ENCODE data around the gene WNT9B.

Gene WNT9B

GRCh38 chr17:46925185-46925868 is 73.9 kb downstream of the WNT9B start:
- no peak for DNase-seq (ENCODE audit: low spot score)
- no peak for TF ChIP-seq CTCF (IDR thresholded peaks at IDR 0.05; ENCODE audit: extremely low read depth, missing control alignments)

GRCh38 chr17:46928467-46929261 is 77.3 kb downstream of the WNT9B start:
- TF ChIP-seq CTCF (IDR thresholded peaks at IDR 0.05; ENCODE audit: extremely low read depth, missing control alignments) = no peak
- DNase-seq (ENCODE audit: low spot score) = no peak

- DNase-seq (ENCODE audit: low spot score) = no peak
- TF ChIP-seq CTCF (IDR thresholded peaks at IDR 0.05; ENCODE audit: extremely low read depth, missing control alignments) = no peak
These were observed 78.0 kb downstream of the WNT9B start for GRCh38 chr17:46929413-46929812.

- DNase-seq (ENCODE audit: low spot score) = no peak
- TF ChIP-seq CTCF (IDR thresholded peaks at IDR 0.05; ENCODE audit: extremely low read depth, missing control alignments) = no peak
These were observed 78.7 kb downstream of the WNT9B start for GRCh38 chr17:46930051-46930450.

- no peak for DNase-seq (ENCODE audit: low spot score)
- no peak for TF ChIP-seq CTCF (IDR thresholded peaks at IDR 0.05; ENCODE audit: extremely low read depth, missing control alignments)
These were observed 80.2 kb downstream of the WNT9B start for GRCh38 chr17:46931596-46931995.

GRCh38 chr17:46935658-46936266 is 84.4 kb downstream of the WNT9B start:
- TF ChIP-seq CTCF (IDR thresholded peaks at IDR 0.05; ENCODE audit: extremely low read depth, missing control alignments) = no peak
- no peak for DNase-seq (ENCODE audit: low spot score)
